ENCODE data around the gene CXCR2.

Gene CXCR2

GRCh38 chr2:218180467-218181114, 54.8 kb downstream of the CXCR2 start:
- DNase-seq (ENCODE audit: low read depth, low spot score), result no peak

- no peak for DNase-seq (ENCODE audit: low read depth, low spot score)
These were observed 58.5 kb downstream of the CXCR2 start for GRCh38 chr2:218184331-218184730.

GRCh38 chr2:218186355-218186766, 60.5 kb downstream of the CXCR2 start:
- DNase-seq (ENCODE audit: low read depth, low spot score), result no peak

All from iPS DF 19.7 (cell line).